ENCODE data around the gene BMAL1.

The BMAL1 gene

DNA sequence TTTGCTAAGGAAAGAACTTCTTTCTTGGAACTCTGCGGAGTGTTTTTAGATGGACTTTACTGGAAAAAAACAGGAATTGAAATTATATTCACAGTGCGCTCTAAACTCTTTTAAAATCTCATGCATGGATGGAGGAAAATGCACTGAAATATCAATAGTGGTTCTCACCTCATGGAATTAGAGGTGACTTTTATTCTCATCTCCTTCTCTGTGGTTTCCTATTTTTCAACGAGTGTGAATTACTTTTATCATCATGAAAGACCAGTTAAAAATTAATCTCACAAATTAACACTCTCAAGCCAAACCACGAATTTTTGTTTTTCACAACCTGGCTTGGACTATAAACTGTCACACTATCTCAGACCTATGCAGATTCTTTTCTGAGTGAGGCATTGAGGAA lies 16.6 kb downstream of the BMAL1 start:
- DNase-seq = no peak

DNA sequence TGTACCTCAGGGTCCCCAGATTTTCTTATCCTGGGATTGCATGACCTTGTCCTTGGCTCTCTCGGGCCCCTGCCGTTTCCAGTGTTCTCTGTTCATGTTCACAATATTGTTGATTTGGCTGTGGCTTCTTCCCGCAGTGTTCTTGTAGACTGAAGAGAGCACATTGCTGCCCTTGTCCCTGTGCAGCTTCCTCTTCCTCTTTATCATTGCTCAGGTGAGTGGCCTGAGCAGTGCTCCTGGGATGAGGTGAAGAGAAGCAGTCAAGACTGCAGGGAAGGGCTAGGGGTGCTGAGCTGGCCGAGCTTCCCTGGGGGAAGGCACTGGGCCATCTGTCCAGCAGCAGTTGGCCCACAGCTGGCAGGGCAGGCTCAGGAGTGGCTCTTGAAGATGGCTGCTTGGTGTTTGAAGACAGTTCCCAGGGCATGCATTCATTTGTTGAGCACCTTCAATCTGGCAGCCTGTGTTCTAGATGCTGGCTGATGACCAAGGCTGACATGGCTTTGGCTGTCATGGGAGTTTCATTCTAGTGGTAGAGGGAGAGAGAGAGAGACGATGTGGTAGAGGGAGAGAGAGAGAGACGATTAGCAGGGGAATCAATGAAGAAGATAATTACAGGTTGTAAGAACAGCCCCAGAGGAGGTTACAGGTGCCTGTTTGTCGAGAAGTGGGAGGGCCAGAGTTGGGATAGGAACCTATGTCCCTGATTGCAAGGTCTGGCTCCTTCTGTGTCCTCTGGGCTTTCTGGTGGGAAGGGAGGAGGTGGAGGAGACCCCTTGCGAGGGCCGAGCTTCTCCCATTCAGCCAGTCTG lies 17.4 kb downstream of the BMAL1 start:
- DNase-seq = no peak

DNA sequence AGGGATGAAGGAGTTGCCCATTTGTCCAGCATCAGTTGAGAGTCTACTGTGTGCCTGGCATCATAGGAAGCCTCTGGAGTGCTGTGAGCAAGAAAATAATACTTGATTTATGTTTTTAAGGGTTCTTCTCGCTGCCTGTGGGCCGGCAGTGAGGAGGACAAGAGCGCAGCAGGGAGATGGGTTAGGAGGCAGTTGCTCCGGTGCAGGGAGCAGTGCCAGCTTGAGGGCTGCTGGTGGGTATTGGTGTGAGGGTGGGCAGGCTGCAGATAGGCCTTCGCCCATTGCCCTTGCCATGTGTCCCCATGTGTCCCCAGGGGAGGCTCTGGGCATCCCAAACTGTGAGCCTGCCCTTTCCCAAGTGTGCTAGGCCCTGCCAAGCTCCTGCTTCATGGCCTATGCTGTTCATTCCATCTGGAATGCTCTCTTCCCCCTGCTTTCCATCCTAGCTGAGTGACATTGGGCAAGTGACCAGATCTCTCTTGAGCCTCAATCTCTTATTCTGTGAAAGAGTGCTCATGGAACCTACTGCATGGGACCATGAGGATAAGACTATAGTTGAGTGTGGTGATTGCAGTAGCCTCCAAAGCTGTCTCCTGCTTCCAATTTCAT lies 19.8 kb downstream of the BMAL1 start:
- DNase-seq = no peak

DNA sequence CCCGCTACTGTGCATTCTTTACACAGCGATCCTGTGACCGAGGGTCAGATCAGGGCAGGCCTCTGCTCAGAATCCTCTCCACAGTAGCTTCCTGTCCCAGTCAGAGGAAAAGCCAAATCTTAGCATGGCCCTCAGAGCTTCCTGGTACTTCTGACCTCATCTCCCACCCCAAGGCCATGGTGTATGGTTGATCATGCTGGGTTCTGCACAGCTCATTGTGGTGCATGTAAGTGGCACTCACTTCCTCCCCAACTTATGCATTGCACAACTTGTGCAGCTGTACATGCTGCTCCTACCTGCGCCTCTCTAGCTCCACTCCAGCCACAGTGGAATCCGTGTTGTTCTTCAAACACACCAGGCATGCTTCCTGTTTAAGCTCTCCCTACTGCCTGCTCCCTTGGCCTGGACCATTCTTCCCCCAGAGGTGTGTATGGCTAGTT lies 20.3 kb downstream of the BMAL1 start:
- DNase-seq = no peak

DNA sequence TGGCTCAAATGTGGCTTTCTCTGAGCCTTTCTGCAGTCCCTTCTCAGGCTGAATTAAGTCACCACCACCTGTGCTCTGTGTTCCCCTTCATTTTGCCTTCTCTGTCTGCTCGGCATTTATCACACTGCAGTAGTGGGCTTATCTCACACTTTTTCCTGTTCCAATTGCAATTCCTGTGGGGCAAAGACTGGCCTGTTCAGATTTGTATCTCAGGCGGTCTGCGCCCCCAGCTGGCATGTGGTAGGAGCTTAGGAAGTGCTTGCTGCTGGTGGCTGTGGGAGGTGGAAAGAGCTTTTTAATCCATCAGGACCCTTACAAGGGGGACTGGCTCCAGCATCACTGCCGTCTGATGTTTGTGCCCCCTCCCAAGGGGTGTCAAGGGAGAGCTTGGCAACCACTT lies 21.2 kb downstream of the BMAL1 start:
- no peak for DNase-seq

DNA sequence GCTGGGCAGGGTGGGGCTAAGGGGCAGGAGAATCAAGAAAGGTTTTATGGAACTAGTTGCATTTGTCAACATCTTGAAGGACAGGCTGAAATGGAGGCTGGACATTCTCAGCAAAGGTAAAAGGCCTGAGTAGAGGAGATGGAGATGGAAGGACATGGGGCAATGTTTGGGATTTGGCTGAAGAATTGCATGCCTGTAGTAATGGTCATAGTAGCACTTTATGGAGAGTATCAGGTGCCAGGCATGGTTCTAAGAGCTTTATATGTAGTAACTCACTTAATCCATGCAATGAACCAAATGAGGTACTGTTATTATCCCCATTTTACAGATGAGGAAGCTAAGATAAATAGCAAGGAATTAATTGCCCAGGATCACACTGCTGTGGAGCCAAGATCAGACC lies 23.9 kb downstream of the BMAL1 start:
- no peak for DNase-seq

DNA sequence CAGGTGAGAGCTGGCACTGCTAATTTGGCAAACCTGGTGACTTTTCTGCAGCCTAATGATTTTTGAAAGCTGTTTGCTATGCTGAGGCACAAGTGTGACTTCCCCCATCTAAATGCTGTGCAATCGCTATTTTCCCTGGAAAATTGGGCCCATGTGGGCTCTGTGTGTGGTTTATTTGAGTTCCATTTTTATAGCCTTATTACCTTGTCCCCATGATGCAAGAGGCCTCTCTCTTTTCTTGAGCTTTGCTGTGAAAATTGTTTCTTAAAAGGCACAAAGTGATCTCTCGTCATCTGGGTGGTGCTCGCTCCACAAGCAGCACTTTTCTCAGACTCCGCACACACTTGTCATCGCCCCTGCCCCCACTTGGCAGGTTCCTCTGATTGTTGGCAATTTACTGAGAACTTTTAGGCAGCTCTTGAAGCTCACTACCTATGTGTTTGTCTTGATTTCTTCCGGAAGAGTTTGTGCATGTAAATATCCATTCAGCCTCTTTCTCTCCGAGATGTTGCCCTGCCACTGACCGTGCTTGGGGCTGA lies 24.9 kb downstream of the BMAL1 start:
- no peak for DNase-seq

DNA sequence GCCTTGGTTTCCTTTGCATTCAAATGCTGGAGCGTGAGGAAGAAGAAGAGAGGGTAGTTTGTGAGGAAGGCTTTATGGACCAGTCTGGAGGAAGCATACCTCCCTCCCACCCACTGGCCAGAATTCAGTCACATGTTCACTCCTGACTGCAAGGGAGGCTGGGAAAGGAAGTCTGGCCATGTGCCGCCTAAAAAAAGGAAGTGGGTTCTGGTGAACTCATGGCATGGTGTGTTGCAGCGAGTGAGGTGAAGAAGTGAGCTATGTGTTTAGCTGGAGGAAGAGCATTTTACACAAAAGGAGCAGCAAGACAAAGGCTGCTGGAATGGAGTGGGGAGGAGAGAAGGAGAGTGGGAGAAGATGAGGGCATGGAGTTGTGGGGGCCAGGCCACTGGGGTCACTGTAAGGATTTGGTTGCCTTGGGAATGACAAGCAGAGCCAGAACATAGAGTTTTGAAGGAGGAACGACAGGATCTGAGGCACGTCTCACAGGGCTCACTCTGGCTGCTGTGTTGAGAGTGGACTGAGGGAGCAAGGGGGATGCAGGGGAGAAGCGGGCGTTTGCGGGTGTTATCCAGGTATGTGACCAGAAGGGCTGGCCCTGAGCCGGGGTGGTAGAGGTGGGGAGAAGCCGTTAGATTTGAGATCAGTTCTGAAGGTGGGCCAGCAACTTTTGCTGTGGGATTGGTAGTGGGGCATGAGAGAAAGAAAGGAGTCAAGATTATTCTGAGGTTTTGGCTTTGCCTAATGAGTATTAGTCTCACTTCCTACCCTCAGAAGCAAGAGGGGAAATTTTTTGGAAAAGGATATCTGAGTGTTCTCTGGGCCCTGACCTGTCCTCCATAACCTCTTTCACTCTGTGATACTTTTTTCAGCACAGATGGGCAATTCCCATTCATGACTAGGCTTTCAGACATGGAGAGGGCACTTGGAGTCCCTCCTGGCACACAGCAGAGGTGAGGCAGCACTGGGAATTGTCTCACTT lies 26.4 kb downstream of the BMAL1 start:
- no peak for DNase-seq

DNA sequence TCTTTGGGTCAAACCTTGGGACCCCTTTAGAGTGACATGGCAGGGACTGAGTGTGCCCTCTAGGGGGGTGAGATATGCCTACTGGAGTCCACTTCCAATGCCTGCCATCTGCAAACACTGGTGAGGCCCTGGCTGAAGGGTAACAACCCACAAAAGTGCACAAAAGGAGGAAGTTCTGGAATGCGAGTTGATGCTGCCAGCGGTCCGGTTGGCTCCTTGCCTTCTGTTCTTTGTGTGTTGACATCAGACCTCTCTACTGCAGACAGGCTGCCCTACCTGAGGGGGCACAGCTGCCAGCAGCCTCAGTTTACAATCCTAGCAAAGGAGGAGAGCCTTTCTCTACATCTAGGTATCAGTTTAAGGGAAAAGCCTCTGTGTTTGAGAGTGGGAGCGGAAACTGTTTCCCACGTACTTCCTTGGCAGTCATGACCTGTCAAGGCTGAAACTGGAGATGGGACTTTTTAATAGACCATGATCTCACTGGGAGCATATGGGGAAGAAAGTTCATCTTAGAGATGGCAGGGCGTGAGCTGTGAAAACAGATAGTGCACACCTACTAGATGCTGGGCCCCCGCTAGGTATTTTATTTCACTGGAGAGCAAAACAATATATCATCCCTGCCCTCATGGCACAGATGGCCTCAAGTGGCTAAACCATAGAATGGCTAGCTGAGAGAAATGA lies 27.2 kb downstream of the BMAL1 start:
- DNase-seq = no peak

DNA sequence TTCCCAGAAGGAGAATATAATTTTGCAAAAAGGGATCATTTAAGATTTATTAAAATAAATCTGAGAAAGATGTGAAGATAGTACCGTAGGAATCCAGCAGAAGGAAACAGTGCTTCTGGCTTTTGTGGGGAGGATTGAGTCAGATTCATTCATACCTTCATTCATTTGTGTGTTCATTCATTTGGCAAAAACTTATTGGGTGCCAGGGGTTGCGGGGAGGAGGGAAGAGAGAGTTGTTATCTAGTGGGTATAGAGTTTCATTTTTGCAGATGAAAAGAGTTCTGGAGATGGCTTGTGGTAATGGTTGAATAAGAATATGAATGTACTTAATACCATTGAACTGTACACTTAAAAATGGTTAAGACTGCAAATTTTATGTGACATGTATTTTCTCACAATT lies 31.1 kb downstream of the BMAL1 start:
- DNase-seq = no peak

DNA sequence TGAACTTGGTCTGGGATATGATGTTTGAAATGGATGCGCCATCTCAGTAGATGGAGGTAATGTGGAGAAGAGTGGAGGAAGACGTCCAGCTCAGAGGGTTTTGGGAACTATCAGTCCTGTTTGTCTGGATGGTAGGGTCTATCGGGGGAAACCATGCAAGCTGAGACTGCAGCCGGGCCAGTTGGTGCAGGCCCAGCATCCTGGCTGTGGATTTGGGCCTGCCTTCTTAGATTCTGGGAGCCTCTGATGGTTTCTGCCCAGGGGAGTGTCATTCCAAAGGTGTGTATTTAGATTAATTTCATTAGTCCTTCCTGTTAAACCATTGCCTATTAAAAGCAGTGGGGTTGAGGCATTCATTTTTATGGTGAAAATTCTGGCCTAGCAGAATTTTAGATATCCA lies 31.6 kb downstream of the BMAL1 start:
- no peak for DNase-seq

DNA sequence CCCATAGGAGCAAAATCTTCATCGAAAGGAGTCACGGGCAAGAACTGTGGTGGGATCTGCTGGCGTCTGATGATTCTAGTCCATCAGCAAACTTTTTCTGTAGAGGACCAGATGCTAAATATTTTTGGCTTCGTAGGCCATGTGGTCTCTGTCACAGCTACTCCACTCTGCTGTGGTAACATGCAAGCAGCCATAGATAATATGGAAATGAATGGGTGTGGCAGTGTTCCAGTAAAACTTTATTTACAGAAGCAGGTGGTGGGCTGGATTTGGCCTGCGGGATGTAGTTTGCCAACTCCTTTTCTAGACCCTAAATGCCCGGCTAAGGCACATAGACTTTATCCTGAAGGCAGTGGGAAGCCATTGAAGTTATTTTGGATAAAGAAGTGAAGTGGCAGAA lies 32.9 kb downstream of the BMAL1 start:
- DNase-seq = no peak

DNA sequence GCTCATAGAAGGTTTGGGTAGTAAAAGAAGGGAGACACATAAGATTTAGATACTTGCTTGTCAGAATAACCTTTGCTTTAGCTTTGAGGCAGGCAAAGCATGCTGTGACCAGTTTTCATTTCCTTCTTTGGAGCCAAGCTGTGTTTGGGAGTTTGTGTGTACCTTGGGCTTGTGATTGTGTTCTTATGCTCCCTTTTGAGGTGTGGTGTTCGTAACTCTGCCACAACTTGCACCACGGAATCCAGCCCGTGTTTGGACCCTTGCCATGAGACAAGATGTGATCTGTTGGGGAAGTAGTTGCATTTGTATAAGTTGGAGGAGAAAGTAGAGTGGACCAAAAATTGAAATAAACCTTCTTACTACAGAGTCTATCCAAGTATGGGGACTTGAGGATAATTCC lies 34.0 kb downstream of the BMAL1 start:
- no peak for DNase-seq

DNA sequence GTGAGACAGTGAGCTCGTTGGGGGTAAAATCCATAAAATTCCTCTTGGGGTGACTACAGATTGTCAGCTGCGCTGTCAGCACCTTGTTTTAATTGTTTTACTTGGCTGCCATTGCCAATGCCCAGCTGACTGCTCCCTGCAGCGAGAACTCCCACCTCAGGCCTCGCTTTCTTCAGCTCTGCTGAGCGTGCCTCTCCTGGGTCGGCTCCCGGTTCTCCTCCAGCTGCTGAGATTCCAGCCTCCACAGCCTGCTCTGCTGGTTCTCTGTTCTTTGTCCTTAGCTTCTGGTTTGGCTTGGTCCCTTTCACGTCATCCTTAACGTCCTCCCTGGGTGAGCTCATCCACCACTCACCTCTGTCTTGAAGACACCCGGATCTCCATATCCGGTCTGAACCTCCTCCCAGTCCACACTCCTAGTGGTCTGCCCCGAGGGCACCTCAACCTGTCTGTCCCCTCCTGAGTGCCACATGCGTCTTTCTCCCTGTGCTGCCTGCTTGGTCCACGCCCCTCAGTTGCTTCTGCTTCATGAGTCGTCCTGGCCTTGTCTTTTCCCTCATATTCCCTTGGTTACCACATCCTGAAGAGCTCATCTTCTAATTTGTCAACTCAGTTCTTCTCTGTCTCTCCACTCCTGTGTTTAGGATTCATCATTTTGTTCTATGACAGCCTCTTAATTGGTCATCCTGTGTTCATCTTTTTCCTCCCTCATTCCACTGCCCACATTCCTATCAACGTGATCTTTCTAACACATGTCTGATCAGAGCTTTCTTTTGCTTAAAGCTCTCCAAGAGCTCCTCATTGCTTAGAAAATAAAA lies 35.6 kb downstream of the BMAL1 start:
- no peak for DNase-seq

DNA sequence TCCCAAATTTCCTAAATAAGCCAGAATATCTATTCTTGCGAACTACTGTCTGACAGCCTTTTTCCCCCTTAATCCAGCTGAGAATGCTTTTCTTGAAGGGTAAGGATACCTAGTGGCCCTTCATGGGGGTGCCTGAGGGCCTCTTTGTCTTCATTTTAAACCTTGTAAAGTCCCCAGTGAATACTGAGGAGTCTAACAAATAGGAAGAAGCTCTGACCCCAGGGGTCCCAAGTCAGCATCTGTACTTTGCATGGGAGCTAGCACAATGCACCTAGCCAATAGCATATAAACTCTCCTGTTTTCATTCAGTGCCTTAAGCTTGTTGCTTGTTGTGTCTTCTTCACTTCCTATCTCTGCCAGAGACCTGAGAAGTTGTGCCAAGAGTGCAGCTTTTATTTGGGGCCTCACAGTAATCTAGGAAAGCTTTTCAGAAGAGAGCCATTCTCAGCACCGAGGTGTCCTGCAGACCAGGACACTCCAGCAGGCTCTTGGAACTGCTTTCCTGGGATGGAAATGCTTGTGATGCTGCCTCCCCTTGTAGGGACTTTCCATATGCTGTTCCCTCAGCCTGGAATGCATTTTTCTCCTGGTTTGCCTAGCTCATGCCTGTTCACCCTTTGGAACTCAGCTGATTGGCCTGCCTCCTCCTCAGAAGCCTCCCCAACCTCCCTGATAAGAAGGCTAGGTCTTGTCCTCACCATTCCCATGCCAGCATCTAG lies 37.2 kb downstream of the BMAL1 start:
- no peak for DNase-seq

DNA sequence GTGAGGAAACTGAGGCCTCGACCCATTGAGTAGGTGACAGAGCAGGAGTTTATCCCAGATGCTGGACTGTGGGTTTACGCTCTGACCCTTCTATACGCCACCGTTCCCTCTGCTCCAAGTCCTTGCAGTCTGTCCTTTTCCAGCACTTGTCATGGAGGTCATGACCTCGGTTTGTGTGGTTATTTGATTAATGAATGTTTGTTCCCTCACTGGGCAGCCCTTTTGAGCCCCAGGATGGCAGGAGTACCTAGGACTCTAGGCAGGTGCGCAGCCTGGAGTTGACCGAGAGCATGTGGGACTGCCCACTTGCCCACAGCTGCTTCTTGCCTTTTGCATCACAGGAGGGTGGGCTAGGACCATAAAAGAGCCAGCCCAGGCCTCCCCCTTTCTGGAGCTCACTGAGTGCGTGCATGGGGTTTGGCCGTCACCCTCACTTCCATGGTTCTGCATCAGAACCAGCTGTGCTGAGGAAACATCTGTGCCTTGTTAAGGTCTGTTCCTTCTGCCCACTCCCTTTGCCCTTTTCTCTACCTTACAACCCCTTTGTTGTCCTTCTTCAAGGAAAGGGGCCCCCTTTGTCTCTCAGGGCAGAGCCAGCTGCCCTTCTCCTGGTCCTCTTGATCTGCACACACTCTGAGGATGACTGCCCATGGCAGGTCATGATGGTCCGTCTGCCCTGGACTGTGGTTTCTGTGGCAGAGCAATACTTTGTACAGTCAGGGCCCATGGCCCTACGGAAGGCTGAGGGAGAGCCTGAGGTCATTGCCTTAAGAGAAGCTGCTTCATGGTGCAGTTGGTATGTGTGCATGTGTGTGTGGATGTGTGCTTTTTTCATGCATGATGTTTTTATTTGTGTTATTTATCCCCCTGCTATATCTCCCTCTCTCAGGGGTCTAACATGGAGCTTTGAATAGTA lies 38.2 kb downstream of the BMAL1 start:
- no peak for DNase-seq

DNA sequence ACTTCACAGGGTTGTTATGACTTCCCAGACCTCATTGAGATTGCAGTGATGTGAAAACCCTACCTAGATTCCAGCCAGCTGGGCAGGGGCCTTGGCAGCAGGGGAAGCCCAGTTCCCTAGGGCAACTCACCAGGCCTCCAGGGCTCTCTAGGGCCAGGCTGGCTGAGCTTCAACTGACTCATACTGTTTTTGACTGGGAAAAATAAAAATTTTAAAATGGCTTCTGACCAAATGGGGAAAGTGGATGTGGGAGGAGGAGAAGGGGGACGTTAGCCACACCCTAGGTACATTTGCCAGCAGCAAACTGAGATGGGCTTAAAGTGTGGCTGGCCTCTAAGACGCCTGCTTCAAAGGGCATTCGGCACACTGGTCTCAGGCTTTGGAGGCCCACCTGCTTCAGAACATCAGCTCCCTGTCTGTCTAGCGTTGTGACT lies 39.0 kb downstream of the BMAL1 start:
- DNase-seq = no peak

DNA sequence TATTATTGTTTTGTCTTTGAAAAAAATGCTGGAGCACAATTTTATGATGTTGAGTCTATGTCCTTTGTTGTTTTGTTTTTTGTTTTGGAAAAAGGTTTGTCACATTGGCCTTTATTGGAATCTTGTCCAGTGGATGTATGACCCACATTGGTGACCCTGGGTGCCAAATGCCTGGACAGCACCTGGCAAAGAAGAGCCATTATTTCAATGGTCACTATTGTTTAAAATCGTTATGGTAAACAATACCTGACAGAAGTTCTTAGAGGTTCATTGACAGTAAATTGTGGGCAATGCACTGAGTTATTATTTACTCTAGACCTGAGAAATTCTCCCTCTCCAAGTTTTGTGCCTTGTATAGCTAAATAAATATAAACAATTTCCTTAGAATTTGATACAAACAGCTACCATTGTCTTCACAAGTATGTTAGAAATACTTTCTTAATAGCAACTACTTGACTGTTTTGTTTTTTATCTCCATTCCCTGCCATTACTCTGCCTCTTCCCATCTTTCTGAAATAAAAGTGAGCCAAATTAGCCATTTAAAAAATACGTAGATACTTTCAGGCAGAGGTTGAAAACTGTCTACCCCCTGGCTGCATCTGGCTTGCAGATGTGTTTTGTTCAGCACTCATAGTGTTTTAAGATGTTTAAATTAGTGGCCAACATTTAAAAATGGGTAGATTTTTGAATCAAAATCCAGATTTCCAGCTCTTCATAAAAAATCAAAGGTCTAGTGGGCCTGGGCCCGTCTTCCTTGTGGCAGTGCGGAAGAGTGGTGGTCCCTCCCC lies 39.9 kb downstream of the BMAL1 start:
- no peak for DNase-seq

Data from NCI-H774 (cell line).